Measurements from ENCODE around the gene NAV2.

DNA sequence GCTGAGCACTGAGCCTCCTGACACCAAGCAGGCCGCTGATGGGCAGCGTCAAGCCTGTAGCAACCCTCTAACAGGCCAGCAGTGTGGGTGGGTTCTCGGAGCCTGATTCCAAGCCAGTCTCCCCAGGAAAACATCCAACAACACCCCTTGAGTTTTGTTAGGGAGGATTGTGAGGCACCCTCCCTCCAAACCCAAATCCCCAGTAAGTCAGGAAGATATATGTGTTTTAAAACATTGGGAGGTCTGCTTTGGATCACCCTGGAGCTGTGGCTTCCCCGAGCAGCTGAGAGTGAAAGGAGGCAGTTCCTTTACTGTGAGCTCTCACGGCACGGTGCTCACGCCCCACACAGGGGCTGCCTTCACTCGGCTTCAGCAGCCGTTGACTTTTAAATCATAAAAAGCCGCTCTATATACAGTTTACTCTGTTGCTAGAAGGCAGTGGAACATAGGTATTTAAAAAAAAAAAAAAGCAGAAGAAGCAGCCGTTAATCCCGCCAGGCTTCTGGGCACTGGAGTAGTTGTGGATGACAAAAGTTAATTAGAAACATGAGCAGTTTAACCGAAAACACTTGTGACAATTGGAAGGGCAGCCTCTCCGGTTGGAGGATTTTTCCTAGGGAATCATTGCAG lies 218.6 kb downstream of the NAV2 start:
- TF ChIP-seq, protein P1, sequence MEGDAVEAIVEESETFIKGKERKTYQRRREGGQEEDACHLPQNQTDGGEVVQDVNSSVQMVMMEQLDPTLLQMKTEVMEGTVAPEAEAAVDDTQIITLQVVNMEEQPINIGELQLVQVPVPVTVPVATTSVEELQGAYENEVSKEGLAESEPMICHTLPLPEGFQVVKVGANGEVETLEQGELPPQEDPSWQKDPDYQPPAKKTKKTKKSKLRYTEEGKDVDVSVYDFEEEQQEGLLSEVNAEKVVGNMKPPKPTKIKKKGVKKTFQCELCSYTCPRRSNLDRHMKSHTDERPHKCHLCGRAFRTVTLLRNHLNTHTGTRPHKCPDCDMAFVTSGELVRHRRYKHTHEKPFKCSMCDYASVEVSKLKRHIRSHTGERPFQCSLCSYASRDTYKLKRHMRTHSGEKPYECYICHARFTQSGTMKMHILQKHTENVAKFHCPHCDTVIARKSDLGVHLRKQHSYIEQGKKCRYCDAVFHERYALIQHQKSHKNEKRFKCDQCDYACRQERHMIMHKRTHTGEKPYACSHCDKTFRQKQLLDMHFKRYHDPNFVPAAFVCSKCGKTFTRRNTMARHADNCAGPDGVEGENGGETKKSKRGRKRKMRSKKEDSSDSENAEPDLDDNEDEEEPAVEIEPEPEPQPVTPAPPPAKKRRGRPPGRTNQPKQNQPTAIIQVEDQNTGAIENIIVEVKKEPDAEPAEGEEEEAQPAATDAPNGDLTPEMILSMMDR (conservative IDR thresholded peaks at IDR 0.05): no peak
- TF ChIP-seq EZH2 (IDR thresholded peaks at IDR 0.05; ENCODE audit: low read depth): no peak

All from PC-9 (cell line).